Effector memory CD4-positive, alpha-beta T cell (primary cell): ENCODE results near the gene TEK.

ENCODE experiments used
- DNase-seq, 3 donors: peaks; one replicate each; pipeline ENCODE4 v3.0.0-alpha.2; 2020
- H3K27ac ChIP-seq: 2 replicates; pipeline ENCODE4 v1.7.0; 2013; ENCODE audit warnings: mild to moderate bottlenecking, low read length, moderate library complexity; ENCODE audit not compliant: insufficient read depth, poor library complexity, severe bottlenecking
- H3K27me3 ChIP-seq: replicated peaks from 2 replicates; pipeline ENCODE4 v1.7.0; 2013; ENCODE audit warnings: mild to moderate bottlenecking, low read length; ENCODE audit not compliant: insufficient read depth, control insufficient read depth, poor library complexity, severe bottlenecking
- H3K36me3 ChIP-seq: 2 replicates; pipeline ENCODE4 v1.7.0; 2013; ENCODE audit warnings: mild to moderate bottlenecking, low read length, moderate library complexity; ENCODE audit not compliant: control insufficient read depth, insufficient read depth
- H3K4me1 ChIP-seq: 2 replicates; pipeline ENCODE4 v1.7.0; 2013; ENCODE audit warnings: low read length, mild to moderate bottlenecking; ENCODE audit not compliant: control insufficient read depth, insufficient read depth, poor library complexity, severe bottlenecking
- H3K4me3 ChIP-seq: 2 replicates; pipeline ENCODE4 v1.7.0; 2013; ENCODE audit warnings: low read length, low read depth, mild to moderate bottlenecking; ENCODE audit not compliant: insufficient read depth, poor library complexity, severe bottlenecking
- H3K9me3 ChIP-seq: 2 replicates; pipeline ENCODE4 v1.7.0; 2013; ENCODE audit warnings: mild to moderate bottlenecking, low read length, moderate library complexity; ENCODE audit not compliant: control insufficient read depth

The TEK gene

DNA sequence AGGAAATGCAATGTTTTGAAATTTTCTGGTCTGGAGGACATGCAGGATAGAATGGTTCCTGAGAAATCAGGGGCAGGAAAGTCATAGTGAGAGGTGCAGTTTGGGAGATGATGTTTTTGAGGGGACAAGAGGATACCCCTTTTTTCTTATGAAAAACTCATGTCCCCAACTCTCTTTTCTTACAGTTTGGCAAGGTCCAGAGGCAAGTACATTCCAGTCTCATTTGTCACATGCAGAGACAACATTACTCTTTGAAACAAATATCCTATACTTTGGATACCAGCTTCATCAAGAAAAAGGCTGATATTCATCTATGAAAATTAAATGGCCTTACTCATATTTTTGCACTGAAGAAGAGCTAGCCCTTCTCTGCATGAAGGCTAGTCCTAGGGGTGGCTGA, 139.7 kb downstream of the TEK start:
- Histone ChIP-seq H3K4me3 (no peak overlapping the region), H3K27ac (no peak overlapping the region), H3K4me1 (no peaks in the 10 kb centered on the region), H3K9me3 (no peaks in the 10 kb centered on the region), H3K27me3 (no peaks in the 10 kb centered on the region), H3K36me3 (no peaks in the 10 kb centered on the region)
- DNase-seq = no peak

DNA sequence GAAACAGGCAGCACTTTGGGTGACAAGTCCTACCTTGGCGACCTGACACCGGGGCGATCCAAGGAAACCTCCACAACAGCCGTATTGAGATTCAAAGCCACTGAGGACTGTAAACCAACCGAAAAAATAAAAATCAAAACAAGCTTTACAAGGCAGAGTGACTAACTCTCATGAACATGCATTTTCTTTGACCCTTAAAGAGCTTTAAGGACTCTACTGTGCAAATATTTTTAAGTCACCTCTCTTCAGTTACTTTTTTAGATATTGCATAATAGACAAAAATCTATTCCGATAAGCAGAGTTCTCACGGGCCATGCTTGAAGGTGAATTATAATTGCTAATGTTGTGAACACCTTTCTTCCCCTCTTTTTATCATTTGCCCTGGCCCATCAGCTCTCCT, 149.6 kb downstream of the TEK start:
- H3K4me3 ChIP-seq = no peak overlapping the region
- H3K27me3 ChIP-seq = no peaks in the 10 kb centered on the region
- H3K4me1 ChIP-seq = no peaks in the 10 kb centered on the region
- no peak for DNase-seq
- H3K27ac ChIP-seq = no peak overlapping the region
- no peaks in the 10 kb centered on the region for H3K9me3 ChIP-seq
- no peaks in the 10 kb centered on the region for H3K36me3 ChIP-seq

DNA sequence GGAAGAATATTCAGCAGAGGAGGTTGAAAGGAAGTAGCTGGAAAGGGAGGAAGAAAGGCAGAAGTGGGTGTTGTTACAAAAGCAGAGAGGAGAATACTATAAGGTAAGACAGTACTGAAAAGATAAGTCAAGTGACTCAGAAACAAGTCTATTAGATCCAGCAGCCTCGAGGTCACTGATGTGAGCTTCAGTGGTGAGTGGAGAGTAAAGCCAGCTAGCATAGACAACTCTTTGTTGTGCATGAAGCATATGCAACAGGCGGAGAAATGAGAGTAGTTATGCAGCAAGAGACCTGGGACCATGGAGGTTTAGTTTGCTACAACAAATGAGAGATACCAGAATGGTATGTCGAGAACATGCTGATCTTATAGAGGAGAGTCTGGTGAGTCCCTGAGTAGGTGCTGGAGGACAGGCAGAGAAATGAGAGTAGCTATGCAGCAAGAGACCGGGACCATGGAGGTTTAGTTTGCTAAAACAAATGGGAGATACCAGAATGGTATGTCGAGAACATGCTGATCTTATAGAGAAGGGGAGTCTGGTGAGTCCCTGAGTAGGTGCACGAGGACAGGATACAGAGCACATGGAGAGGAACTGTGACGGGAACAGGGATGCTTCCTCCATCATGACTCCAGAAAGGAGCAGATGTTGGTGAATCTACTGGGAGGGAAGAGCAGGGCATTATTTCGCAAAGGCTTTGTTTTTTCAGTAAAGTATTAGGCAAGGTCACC, 151.9 kb downstream of the TEK start:
- Histone ChIP-seq H3K27ac (no peak overlapping the region), H3K9me3 (no peaks in the 10 kb centered on the region), H3K4me3 (no peak overlapping the region), H3K27me3 (no peaks in the 10 kb centered on the region), H3K4me1 (no peaks in the 10 kb centered on the region), H3K36me3 (no peaks in the 10 kb centered on the region)
- DNase-seq = no peak

DNA sequence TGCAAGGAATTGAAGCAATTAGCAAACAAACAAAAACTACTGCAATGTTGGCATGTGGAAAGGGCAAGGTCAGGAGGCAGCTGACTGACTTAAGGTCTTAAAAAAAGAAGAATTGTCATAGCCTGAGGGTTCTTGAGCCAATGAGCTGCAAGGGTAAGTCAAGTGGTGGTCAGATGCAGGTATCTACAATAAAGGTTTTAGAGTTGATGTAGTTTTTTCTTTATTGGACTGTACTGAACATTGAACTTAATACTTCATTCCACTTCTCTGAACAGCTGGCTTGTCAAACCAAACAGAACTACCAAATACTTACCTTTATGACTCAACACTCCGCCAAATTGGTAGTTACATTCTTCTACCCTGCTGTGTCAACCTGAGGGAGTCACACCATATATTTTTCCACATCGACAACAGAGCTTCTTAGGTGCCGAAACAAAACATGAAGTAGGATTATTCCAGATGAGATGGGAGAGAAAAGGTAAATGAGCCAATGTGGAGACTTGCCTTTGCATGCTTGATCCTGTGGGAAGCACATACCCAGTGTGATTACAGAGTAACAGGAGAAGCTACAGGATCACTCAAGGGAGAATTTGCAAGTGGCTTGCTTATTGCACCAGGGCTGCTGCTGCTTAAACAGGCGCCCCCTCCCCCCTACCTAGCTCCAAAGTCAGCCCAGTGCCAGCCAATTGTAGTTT, 152.6 kb downstream of the TEK start:
- no peak for DNase-seq
- no peaks in the 10 kb centered on the region for H3K27me3 ChIP-seq
- H3K36me3 ChIP-seq = no peaks in the 10 kb centered on the region
- no peak overlapping the region for H3K27ac ChIP-seq
- H3K9me3 ChIP-seq = no peaks in the 10 kb centered on the region
- H3K4me3 ChIP-seq = no peak overlapping the region
- no peaks in the 10 kb centered on the region for H3K4me1 ChIP-seq

DNA sequence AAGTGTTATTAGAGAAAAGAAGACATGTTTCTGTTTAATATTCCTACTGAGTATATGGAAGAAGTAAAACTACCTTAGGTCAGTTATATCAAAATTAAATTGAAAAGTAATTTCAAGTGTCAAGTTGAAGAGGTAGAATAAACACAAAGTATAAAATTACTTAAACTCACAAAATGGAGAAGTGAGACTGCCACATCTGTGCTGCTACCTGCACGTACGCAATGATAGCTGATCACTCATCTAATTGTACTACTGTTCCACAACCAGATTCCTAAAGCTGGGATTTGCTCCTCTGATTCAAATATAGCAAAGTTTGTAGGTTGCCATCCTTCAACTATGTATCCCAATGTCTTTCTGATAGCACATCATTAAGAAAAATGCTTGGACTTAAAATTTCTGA, 163.1 kb downstream of the TEK start:
- H3K4me3 ChIP-seq = no peak overlapping the region

DNA sequence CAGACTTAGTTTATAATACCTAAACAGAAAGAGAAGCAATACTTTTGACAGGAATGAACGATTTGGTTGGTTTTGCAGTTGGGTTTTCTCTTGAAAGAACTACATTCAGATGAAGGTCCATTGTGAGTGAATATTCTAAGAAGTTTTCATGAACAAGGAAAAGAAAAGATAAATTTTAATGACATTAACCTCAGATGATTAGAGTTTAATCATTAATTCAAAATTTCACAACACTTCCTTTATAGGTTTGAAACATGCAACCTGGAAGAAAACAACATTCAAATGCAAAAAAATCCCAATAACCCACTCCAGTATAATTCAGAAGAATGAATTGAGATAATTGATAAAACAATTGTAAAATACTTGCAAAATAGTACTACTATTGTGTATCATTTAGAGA, 164.2 kb downstream of the TEK start:
- Histone ChIP-seq H3K36me3 (no peaks in the 10 kb centered on the region), H3K9me3 (no peaks in the 10 kb centered on the region), H3K27ac (no peak overlapping the region), H3K4me3 (no peak overlapping the region), H3K4me1 (no peaks in the 10 kb centered on the region), H3K27me3 (no peaks in the 10 kb centered on the region)
- no peak for DNase-seq

More for the DNA sequence above, 163.1 kb downstream of the TEK start:
- H3K4me1 ChIP-seq = no peaks in the 10 kb centered on the region
- no peaks in the 10 kb centered on the region for H3K27me3 ChIP-seq
- DNase-seq = no peak
- no peaks in the 10 kb centered on the region for H3K9me3 ChIP-seq
- H3K36me3 ChIP-seq = no peaks in the 10 kb centered on the region
- no peak overlapping the region for H3K27ac ChIP-seq

DNA sequence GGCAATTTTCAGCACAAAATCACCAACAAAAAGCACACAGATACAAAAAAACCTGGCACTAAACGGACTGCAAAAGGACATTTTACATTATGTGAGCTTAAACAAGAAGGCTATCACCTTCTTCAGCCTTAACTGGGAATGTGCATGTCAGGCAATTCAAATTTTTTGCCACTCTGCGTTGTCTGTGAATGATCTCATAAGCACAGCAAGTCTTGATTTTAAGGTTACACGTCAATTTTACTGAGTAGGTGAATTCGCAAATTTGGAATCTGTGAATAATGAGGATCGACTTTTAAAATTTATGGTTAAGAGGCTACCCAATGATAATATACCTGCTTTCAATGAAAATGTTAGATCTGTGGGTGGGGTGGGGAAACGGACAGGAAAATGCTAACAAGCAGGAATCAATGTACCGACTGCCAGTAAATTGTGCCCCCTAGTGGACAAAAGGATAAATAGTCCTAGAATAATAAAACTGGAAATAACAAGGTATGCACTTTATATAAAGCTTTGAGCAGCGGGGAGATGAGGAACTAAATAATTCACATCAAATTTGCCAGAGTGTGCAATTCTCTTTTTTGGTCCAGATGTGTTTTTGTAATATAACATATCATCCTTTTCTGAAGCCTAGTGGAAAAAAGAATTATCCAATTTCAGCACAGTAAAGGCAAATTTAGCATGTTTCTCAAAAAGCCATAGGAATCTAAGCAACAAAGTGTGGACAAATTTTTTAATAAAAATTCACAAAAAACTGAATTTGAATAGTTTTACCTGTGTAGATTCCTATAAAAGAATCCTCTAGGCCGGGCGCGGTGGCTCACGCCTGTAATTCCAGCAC, 167.4 kb downstream of the TEK start:
- Histone ChIP-seq H3K36me3 (no peaks in the 10 kb centered on the region), H3K4me3 (no peak overlapping the region), H3K27me3 (no peaks in the 10 kb centered on the region), H3K9me3 (no peaks in the 10 kb centered on the region), H3K4me1 (no peaks in the 10 kb centered on the region), H3K27ac (no peak overlapping the region)
- no peak for DNase-seq

DNA sequence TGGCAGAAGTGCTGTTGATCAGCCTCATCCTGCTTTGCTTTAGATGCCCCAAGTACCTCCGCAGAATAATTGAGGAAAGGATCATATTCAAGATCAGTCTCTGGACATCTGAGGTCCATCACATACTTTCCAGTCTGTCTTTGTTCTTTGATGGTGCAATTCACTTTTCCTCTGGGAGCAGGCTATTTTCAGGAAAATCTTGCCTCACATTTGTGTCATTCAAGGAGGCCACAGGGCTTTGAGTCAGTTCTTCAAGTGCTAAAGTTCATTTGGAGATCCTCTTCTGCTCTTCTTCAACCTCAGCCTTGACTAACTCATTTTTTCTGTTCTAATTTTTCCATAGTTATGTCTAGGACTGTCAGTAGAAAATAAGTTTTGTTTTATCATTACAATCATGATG, 169.3 kb downstream of the TEK start:
- no peak overlapping the region for H3K27ac ChIP-seq
- H3K4me3 ChIP-seq = no peak overlapping the region
- DNase-seq = no peak
- no peaks in the 10 kb centered on the region for H3K36me3 ChIP-seq
- no peaks in the 10 kb centered on the region for H3K9me3 ChIP-seq
- no peaks in the 10 kb centered on the region for H3K27me3 ChIP-seq
- H3K4me1 ChIP-seq = no peaks in the 10 kb centered on the region

DNA sequence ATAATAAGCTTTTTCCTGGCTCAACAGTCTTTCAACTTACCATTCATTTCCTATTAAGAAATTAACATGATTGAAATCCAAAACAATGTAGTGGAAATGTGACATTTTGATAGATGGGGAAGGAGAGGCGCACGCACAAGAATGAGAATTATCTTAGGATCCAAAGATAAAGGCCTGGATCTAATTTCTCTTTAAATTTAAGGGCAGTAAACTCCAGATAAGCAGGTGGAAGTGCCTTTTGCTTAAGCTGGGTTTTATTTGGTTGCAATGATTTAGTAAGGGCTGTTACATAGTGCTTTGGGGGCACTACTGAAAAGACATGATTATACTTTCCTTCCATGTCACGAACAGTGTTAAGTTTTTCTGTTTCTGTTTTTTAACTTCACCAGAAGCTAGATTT, 170.6 kb downstream of the TEK start:
- no peaks in the 10 kb centered on the region for H3K27me3 ChIP-seq
- no peaks in the 10 kb centered on the region for H3K4me1 ChIP-seq
- H3K36me3 ChIP-seq = no peaks in the 10 kb centered on the region
- no peak for DNase-seq
- no peak overlapping the region for H3K4me3 ChIP-seq
- H3K27ac ChIP-seq = no peak overlapping the region
- no peaks in the 10 kb centered on the region for H3K9me3 ChIP-seq
